Measurements from ENCODE around the gene SLC24A3.

Gene SLC24A3

DNA sequence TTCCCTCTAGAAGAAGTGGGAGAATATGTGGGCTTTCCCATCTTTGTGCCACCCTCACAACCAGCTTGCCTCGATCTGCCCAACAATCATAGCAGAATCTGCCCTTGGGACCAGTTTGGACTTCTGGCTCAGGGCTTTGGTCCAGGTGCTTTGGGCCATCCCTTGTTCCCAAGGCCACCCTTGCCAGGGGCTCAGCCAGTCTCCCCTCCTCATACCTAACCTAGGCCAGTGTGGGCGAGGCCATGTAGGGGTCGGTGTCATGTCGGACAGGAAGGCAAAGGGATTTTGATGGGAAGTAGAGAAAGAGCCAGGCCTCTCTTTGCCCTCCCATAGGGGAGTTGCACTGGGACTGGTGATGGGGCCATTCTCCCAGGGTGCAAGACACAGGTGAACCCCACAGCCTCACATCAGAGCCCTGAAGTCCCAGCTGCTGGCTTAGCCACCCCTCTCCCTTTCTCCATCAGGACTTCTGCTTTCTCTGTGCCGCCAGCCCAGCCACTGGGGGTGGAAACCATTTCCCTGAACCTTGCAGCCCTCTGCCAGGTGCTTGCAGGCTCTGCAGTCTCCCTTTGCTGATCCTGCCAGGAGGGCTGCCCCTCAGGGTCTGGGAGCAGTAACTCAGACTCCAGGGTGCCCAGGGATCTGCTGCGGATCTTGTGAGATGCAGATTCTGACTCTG is 60.7 kb downstream of the SLC24A3 start:
- no peak for DNase-seq

DNA sequence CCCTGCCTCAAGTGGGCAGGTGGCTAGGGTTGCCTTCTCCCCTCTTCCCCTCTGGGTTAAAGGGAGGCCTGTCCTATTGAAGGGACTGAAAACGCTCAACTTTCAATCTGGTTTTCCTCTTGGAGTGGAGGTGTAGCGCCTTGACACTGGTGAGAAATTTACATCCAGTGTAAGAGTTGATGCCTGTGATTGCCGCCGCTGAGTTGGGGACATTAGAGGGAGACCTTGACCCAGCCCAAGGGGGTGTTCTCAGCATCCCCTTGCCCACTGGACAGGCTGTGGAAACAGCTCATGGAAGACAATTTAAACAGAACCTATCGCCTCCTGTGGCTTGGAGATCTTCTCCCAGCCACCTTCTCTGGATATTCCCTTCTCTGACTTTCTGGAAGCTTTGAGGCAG is 61.6 kb downstream of the SLC24A3 start:
- DNase-seq: no peak

DNA sequence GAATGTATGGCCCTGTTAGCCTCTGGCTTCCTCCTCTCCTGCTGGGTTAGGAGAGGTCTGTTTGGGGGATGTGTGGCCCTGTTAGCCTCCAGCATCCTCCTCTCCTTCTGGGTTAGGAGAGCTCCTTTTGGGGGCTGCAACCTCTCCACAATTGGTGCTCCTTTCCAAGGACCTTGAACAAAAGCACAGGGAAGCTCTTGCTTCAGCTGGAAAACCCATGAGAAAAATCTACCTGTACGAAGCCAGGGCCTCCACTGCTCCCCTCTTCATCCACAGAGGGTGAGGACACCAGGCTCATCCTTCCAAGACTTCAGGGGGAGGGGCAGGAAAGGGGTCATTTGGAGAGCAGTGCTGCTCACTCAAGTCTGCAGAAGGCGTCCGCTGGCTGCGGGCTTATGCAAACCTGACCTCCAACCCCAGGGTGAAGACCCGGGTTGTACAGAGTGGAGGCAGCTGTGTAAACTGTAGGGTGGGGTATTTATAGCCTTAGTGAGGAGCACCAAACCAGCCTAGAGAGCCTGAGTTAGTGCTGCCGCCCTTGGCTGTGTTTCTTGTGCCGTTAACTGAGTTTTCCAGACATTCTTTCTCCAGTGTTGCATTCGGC is 62.1 kb downstream of the SLC24A3 start:
- no peak for DNase-seq

DNA sequence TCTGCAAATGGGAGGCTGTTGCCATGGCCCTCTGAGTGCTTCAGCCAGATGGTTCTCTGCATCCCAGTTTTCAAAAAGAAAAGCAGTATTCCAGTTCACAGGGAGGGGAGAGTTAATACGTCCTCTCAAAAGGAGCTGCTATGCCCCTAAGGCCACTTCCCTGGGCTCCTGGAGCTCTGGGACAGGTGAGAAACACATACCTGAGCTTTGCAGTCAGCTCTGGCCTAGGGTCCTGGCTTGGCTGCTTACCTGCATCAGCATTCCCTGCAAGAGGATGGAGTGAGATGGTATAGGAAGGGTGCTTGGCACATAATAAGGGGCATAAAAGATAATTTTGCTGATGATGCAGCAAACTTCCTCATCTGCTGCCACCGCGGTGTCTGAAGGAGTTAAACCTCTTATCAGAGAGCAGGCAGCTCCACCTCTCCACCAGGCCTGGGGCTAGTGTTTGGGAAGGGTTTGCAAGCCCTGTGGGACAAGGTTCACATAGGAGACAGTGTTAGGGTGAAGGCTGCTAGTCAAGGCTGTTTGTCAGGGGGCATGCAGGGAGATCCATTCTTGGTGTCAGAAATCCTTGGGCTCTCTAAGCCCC is 62.7 kb downstream of the SLC24A3 start:
- DNase-seq: no peak

DNA sequence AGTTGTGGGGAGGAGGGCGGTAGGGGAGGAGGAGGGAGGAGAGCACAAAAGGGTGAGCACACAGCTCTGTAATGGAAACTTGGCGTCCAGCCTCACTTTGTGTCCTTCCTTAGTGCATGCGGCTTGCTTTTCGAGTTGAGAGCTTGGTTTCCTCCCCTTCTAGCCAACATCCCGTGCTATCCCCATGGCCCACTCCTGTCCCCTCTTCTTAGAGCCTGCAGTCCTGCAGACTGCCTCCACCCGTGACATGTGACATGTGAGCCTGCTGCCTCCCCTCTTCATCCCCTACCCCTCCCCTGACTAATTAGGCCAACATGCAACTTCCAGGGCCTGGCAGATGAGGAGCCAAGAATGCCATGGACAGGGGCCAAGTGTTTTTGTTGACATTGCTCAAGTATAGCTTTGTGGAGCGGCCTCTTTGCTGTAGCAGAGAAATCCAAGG is 63.2 kb downstream of the SLC24A3 start:
- DNase-seq: peak; percentile 58 to 78

DNA sequence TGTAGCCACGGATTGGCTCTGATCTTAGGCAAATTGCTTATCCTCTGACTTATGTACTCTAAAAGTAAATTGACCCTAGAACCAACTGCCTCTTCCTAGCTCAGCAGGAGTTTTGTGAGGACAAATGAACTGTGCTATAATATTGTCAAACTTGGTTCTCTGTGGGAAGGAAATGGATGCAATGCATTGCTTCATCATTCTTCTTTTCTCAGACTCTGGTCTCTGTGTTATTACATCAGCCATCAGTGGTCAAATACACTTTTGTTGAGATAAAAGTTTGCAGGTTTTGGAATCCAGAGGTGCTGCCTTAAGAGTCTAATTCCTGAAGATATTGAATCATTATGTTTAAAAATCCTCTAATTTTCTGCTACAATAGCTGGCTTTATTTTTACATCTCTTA is 64.9 kb downstream of the SLC24A3 start:
- DNase-seq: no peak

DNA sequence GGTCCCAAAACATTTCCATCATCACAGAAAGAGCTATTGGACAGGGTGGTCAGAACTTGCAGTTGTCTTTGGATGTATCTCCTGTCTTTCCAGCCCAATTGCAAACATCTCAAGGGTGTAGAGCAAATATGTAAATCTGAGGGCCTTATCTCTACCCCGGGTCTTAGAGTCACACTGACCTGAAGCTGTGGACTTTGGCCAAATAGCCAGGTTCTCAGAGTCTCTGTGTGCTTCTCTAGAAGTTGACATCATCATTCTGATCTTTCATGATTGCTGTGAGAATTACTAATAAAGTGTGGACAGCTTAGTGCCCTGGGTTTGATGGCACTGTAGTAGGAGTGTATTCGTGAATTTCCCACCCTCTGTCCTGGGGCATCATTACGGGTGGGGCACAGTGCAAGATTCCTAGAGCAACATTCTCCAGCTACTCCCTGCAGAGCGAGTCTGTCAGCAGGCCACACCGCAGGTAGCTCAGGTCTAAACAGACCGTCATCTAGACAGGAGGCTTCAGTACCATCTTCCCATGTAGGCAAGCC is 71.1 kb downstream of the SLC24A3 start:
- no peak for DNase-seq

DNA sequence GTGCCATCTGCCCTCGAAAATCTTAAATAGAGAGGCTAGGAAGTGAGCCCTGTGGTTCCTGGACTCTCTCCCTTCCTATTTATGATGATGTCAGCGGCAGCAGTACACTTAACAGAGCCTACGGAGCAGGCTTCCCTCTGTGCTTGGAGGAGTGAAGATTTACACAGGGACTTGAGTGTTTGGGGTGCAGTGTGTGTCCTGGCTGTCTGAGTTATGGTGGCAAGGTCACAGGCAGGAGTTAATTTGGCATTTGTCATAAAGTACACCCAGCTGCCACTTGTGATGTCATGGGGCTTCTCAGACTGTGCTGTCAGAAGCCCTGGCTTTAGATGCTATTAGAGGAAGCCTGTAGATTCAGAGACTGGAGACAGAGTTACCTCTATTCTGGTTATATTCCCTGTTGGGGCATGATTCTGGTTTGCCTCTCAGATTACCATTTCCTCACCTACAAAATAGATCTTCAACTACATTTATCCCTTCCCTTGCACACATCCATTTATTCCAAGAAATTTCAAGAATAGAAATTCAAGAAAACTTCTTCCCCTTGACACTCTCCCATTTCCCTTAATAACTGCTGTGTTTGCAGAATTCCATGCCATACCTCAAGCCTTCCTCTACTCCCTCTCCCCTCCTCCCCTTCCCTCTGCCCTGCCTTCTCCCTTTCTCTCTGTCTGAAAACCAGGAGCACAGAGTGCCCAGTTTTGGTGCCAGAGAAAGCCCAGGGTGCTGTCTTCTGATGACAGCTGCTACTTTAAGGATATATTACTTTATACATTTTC is 72.1 kb downstream of the SLC24A3 start:
- DNase-seq: no peak

DNA sequence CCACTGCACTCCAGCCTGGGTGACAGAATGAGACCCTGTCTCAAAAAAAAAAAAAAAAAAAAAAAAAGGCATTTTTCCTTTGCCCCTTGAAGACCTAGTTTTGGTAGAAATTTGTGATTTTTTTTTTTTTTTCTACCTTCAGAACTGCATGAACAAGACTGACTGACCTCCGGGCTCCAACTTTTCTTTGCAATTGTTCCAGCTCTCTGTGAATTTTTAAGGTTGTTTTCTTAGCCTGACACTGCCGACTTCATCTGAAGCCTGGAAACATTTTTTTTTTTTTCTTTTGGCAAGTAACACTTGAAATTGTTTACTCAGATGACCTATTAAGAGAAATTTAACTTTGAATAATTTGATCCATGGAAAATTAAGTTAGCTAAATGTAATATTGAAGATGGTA is 73.0 kb downstream of the SLC24A3 start:
- no peak for DNase-seq

DNA sequence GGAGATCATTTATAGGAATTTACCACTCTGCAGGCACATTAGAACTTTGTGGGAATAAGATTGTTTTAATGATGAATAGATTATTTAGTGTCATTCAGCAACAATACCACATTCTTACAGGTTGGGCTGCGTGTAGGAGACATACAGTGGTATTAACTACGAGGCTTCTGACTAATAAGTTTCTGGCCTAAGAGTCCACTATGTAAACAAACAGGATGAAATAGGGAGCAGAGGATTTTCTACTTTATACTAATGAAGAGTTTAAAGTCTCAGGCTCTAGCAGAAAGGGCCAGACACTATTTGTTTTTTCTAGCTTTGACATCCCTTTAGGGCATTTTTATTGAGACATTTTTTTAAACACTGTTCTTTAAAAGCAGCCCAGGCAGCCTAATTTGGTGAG is 75.6 kb downstream of the SLC24A3 start:
- no peak for DNase-seq

DNA sequence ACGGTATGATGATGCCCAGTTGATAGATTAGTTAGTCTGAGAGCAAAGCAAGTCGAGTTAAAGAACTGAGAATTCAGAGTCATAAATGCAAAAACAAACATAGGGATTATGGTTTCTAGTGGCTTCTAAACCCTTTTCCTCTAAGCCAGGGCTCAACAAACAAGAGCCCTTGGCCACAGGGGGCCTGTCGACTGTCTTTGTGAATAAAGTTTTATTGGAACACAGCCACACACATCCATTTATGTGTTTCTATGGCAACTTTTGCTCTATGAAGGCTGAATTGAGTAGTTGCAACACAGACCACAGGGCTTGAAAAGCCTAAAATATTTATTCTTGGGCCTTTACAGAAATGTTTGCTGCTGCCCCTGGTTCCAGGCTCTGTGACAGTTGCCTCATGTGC is 76.2 kb downstream of the SLC24A3 start:
- DNase-seq: no peak

DNA sequence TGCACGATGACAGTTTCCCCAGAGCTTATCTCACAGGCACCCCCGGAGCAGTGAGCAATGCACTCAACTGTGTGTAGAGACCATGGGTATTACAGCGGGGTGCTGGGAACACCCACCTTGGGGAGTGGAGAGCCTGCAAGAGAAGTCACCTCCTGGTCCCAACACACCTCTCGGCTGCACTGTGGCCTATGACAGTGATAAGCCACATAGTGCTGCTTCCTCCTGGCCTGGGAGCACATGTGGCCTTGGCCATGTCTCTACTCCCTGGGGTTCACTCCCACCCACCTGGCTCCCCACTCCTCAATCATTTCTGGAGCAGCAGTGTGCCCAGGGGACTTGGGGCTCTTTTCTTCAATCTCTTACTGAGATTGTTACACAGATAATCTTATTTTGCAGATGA is 77.0 kb downstream of the SLC24A3 start:
- no peak for DNase-seq

DNA sequence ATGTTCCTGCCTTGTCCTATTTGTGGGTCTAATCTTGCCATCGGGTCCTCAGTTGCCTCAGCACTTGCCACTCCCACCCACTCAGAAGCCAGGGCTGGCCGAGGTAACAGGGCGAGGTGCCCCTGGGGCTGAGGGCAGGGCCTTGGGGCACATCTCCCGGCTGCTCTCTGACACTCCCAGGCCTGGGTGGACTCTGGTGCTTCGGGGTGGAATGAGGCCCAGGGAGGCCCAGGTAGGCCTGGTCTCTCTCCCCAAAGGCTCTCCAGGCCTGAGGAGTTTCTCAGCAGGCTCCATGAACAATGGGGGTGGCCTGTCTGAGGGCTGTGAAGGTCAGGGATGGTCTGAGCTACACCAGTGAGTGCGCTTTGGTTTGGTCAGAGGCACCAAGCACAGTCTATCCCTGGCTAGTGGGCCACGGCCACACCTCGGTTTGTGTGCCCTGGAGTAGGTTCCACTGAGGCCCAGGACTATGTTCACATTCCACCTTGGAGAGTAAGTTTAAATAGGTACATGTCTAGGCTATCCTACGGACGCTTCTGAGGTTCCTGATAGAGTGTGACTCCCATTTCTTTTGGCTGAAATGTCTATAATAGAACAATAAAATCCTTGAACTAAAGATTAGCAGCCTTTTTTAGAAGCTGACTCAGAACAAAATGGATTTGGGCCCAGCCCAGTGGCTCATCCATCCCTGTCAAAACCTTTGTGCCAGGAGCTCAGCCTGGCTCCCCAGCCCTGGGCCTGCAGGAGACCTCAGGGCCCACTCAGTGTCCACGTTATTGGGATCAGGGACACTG is 78.8 kb downstream of the SLC24A3 start:
- DNase-seq: no peak

DNA sequence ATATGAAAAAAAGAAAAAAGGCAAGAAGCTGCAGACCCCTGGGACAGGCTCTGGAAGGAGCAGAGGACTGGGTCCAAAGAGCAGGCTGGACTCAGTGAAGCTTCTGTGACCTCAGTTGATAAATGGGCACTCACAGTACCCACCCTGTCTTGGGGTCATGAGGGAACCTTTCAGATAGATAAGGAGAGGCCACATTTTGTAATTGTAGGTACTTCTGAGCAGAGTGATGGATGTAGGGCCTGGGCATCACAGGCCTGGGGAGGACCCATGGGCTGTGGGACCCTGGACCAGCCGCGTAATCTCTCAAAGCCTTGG is 79.3 kb downstream of the SLC24A3 start:
- no peak for DNase-seq

DNA sequence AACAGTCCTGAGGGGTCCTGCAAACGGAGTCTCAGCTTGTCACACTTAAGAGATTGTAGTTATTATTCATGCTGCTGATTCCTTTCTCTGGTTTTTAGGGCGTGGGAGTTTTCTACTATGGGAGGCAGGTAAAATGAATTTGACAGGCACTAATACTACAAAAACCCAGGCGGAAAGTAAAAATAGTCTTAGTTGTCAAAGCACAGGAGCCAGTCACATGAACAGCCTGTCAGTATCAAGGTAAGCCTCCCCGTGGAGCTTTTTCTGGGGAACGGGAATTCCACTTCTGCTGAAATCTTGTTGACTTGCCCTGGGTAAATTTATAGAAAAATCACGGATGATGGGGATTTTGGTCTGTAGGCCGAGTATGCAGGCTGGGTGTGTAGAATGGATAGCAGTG is 79.8 kb downstream of the SLC24A3 start:
- DNase-seq: no peak

DNA sequence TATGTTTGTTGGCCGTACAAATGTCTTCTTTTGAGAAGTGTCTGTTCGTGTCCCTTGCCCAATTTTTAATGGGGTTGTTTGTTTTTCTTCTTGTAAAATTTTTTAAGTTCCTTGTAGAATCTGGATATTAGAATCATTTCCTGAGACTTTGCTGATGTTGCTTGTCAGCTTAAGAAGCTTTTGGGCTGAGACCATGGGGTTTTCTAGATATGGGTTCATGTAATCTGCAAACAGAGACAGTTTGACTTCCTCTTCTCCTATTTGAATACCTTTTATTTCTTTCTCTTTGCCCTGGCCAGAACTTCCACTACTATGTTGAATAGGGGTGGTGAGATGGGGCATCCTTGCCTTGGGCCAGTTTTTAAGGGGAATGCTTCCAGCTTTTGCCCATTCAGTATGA is 82.6 kb downstream of the SLC24A3 start:
- DNase-seq: no peak

DNA sequence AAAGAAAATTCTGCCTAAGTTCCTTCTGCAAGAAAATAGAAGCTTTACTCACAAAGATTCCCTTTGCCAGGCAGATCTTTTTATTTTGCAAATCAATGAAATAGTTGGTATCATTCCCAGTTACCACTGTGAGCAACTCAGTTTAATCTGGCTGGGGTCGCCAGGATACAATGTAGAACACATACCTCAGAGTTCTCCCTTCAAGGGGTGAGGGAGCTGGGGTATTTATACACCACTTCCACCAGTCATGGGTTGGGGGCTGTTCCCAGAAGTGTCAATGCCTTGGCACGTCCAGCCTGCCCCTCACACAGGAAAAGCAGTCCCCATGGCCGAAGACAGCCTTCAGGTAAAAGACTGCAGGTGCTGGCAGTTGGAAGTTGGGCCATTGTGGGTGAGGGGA is 86.2 kb downstream of the SLC24A3 start:
- DNase-seq: no peak

DNA sequence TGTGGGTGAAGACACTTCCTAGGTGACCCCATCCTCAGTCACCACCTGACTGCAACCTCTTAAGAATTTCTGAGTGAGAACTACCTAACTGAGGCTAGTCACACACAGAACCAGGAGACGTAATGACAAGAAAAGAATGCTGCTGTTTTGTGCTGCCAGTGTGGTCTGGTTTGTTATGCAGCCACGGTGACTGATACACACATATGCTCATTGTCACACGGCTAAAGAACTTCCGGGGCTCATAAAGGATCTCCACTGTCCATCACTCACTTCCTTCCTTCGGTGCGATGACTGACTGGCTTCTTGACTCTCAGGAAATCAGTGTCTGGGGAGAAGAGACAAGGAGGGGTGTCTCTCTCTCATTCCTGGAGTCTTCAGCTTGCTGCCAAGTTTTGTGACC is 88.0 kb downstream of the SLC24A3 start:
- DNase-seq: no peak

DNA sequence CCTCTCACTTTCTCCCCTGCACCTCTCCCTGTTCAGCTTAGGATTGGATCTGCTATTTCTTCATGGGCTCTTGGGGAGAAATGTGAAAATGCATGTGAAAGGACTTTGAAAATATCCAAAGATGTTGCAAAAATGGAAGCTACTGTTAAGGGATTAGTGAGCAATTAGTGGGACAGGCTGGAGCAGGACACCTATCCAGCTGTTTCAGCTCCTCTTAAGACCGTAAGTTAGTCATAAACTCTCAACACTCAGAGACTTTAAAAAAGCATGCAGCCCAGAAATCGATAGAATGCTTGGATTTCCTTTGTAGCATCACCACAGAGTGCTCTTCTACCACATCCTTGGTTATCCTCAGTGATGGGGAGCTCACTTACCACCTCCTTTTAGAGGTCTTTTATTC is 88.7 kb downstream of the SLC24A3 start:
- DNase-seq: no peak

DNA sequence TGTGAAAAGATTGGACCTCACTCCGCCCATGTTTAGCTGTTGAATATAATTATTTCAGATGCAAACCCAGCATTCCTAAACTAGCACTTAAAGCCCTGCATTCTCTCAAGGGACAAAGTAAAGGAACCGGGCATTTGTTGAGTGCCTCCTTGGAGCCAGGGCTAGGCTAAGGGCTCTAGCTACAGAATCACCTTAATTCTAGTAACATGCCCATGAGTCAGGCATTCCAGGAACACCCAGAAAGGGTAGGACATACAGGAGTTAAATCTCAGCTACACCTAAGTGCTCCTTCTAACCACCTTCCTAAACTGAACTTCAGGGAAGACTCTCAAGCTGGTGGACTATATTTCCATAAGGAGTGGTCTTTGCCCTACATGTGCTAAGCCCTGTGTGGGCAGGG is 89.4 kb downstream of the SLC24A3 start:
- DNase-seq: no peak

DNA sequence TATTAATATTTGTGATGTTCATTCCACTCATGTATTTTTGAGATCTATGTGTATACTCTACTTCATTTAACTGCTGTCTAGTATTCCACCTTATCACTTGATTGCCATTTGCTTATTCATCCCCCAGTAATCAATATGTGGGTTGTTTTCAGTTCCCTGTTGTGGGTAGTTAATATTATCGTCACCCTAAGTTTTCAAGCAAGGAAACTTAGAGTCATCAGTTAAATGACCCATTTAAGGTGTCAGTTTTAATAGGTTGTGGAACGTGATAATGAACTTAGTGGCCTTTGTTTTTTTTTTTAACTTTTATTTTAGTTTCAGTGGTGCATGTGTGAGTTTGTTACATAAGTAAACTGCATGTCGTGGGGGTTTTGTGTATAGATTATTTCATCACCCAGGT is 90.3 kb downstream of the SLC24A3 start:
- no peak for DNase-seq

DNA sequence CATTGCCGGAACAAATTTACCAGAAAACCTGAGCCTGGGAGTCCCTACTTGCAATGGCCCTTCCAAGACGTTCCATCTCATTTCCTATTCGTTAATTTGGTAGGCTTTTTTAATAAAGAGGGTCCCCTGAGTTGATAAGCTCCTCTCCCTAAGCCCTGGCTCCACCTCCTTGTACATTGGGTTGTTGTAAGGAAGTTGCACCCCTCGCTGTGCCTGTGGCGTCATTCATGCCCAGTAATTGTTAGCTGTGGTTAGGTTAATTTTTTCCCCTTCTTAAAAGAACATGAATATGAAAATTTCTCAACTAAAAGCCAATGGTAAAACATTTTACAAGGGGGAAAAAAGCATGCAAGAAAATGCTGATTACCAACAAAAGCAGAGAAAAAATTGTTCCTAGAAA is 91.9 kb downstream of the SLC24A3 start:
- no peak for DNase-seq

DNA sequence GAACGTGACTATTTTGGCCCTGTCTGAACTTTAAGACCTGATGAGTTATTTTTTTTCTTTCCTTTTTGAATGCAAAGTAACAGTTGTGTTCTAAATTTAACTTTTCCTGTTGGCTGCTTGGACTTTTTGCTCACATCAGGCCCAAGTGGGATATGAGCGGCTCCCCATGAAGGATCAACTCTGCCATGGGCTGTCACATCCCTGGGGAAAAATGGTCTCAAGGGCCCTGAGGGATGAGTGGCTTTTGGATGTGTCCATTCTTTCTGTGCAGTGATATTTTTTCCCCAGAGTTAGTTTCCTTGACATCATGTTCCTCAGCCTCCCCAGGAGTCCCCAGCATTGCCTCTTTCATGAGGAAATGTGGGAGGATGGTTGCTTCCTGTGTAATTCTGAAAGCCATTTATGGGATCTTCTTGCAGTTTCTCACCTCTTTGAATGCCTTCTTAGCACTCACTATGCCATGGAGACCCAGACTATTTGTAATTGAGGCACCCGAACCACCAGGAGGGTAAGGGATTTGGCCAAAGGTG is 92.5 kb downstream of the SLC24A3 start:
- no peak for DNase-seq

All from NCI-H446 (cell line).